Esophagus muscularis mucosa (tissue), 3 donors: Measurements from ENCODE around the gene TSPAN6.

Experiments
- CTCF ChIP-seq, 3 experiments: fragments of 200-600 bp in 2 of 3; fragments of 450-650 bp in 1 of 3; sonication (generic) in 2 of 3; IDR thresholded peaks; one replicate each; pipeline ENCODE4 v1.5.1; 2017 to 2019; ENCODE audit warnings: antibody characterized with exemption in 3 of 3, mild to moderate bottlenecking in 2 of 3, moderate library complexity in 1 of 3
- EP300 ChIP-seq: sonication (generic); formaldehyde crosslinking; IDR thresholded peaks from one replicate; pipeline ENCODE4 v1.6.1; 2017; ENCODE audit warnings: antibody characterized with exemption

- no peak for TF ChIP-seq CTCF (IDR thresholded peaks at IDR 0.05)
- TF ChIP-seq EP300: no peak
These were observed 15.7 kb upstream of the TSPAN6 start for GRCh38 chrX:100652266-100652665.
